Measurements from ENCODE around the gene SERPINB11.
"Not testable (repeated sequence)": the region's sequence is repeated elsewhere in the genome, so short reads cannot be mapped to it uniquely, and the experiment has no call there.

Gene SERPINB11

GRCh38 chr18:63702660-63703059, at the start of gene SERPINB11:
SERPINB11 (plus strand) TSS chr18:63702960; CDS start chr18:63710194, 7,234 bp downstream.
- DNase-seq (ENCODE audit: low read depth in 2 of 2) = no peak

DNA sequence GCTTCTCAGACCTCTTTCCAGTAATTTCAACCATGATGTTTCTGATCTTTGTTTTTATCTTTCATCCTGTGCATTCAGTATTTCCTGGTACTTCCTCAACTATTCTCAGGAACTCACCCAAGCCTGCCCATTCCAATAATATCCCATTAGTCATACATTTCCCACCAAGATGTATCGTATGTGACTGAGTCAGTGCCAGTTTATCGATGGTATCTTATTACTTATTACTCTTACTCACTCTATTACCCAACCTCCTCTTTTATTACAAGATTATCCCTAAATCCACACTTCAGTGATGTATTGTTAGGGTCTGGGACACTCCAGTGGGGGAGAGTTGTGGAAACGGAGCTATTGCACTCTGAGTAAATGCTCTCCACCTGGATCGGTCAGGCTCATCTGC, 43.8 kb upstream of the SERPINB11 start:
- DNase-seq (ENCODE audit: low read depth in 2 of 2) = not testable (repeated sequence)

DNA sequence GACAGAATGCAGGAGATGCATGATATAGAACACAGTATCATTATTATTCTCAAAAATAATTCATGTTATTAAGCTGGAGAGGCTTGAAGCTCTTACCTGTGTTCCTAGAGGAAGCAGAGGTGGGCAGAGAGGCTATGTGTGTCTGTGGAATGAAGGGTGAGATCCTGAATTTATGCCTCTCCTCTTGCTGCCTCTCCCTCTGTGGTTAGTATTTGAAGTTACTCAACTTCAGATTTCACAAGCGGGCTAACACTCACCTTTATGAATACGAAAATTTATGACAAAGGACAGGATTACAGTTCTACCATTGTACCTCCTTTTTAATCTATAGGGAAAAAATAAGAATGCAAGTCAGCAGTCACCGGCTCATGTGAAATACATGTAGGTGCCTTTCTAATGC, 41.0 kb upstream of the SERPINB11 start, which contains the start of gene SERPINB3:
Gene SERPINB3 (minus strand): TSS at position 144 of the 400 bp plus-strand sequence. CDS start 677 bp downstream, outside the sequence.
- DNase-seq (ENCODE audit: low read depth in 2 of 2) = not testable (repeated sequence)

- DNase-seq (ENCODE audit: low read depth in 2 of 2) = no peak
These were observed 38.2 kb upstream of the SERPINB11 start for GRCh38 chr18:63664571-63664970.

DNA sequence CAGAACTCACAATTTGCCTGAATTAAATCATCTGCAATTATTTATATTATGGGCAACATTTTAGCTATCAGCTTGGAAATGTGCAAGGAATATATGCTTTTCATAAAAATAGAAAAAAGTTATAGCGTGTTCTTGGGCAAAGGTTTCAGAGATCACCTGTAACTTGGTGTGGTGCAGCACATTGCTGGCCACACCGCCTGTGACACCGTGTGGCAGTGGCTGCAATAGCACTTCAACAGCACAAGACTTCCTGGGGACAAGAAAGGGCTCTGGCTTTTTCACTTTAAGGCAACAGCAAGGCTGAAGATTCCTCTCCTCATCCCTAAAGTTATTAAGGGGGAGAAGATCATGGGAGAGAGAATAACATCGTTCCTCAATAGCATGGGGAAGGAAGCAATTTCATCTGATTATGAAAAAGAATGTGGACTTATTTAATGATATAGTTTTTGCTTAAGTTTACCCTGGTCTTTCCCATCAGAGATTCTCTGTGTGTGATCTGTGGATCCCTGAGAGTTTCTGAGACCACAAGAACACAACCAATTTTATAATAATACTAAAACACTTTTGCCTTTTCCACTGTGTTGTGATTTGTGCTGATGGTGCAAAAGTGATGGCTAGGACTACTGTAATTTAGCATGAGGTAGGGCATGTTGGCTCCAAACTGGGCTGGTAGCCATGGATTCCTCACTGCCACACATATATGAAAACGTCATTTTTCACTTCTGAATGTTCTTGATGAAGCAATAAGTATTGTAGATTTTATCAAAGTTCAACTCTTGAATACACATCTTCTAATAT, 26.0 kb upstream of the SERPINB11 start:
- no peak for DNase-seq (ENCODE audit: low read depth in 2 of 2)

DNA sequence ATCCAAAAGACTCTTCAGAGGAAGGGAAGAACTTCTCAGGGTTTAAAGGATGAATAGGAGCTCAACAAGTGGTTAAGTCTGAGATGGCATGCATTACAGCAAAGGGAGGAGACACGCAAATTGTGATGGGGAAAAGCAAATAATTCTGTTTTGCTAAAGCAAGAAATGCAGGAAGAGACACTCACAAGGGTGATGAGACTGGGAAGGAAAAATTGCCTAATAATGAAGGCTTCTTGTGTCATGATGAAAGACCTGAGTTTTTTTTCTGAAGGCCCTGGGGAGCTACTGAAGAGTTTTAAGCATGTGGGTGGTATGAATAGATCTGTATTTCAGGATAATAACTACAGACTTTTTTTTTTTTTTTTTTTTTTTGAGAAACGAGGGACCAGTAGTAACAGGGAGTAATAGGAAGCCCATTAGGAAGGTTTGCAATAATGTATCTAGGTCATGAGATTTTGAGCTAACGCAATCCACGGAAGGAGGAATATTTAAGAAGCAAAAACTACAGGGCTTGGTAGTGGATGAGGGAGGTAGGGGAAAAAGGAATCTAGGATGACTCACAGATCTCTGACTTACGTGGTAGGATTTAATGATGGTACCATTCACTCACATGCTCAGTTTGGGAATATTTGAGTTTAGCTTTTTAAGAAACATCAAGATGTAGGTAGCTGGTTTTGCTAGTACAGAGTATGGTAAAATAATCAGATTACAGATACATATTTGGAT, 25.1 kb upstream of the SERPINB11 start:
- DNase-seq (ENCODE audit: low read depth in 2 of 2) = no peak

DNA sequence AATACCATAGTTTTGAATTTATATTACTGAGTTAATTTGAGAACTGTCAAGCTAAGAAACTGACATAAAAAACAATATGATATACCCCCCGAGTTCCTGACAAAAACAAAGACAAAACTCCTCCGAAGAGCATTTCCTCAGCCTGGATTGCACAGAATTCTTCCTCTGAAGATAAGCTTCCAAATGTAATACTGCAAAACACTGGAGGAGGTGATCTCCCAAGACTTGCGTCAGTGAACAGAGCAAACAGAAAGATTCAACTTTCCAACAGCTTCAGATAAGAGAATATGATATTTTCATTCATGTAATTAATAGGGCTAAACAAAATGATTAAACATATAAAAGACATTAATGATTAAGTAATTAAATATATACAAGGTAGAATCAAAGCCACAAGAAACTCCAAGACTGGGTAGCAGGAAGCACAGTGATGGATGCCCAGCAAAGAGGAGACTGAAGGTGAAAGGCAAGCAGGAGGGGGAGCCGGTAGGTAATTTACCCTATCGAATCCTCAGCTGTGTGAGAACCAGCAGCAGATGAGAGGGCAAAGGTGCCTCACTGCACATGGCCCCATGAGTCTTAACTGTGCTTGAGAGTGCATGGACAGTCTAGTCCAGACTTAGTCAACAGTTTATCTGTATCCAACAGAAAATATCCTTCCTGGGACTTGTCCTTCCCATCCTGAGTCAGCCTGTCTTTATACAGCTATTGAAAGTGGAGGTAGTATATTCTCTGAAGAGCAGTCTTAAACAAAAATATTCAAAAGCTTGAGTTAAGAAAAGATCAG, 22.7 kb upstream of the SERPINB11 start:
- DNase-seq (ENCODE audit: low read depth in 2 of 2) = no peak

DNA sequence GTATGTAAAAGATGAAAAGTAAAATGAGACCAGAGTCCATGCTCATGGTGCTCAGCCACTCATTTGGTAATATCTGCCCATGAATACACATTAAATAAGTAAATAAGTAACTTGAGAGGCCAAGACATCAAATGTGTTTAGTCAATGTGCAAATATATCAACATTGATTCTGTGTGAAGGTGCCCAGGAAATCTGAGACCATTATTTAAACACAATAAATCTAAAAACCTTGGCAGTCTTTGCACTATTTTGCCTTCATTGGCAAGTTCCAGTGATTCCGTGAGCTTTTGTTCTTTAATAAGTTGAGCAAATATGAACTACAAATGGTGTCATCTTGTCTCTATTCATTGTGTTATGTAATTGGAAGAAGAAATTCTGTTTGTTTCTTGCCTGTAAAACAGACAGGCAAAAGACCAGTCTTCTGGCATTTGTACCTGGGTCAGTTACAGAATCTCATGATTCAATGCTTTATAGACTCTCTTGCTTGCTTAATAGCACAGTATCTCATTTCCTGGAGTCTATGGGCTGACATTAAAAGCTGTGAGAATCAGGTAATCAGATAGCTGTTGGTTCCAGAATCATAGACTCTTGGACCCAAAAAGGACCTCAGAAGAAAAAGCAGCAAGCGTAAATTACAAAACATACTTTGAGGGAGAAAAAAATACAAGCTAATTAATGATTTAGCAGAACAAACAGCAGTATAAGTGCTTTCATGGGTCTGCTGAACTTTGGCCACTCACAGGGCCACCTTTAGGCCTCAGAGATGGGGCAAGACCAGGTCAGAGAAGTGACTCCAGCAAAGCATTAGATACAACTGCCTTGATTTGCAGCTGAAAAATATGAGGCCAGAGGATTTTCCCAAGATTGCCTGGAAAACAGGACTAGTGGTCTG, 21.1 kb upstream of the SERPINB11 start:
- no peak for DNase-seq (ENCODE audit: low read depth in 2 of 2)

GRCh38 chr18:63683152-63683551, 19.6 kb upstream of the SERPINB11 start:
- no peak for DNase-seq (ENCODE audit: low read depth in 2 of 2)

DNA sequence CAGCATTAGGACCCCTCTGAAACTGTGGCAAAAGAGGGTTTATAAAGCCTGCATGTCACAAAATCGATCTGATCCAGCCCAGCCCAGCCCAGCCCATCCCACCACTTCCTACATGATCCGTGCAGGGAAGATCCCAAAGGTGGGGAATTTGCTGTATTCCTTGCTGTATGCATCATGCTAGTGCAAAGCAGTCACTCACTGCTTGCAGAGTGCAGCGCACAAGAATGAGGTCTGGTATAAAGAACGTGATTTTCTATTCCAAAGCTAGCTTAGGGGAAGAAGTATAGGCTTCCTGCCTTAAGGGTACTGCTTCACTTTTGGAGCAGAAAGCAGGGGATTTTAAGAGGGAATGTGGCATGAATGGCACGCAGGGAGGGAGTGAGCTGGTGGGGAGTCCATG, 18.9 kb upstream of the SERPINB11 start:
- DNase-seq (ENCODE audit: low read depth in 2 of 2) = no peak

DNA sequence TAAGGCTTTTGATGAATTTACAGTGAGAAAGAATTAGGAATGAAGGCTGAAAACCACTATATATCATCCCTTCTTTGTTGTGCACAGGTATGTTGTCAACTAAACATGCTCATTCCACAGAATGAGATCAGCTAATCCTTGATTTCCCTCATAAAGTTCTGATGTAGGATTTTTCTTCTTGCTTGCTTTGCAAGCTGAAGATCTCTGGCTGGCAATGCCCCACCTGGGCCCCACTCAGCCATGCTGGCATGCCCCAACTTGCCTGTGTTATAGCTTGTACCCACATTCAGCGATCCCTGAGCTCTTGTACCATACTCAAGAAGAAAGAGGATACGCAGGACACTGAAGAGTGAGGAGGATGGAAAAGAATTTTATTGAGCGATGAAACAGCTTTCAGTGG, 18.0 kb upstream of the SERPINB11 start:
- DNase-seq (ENCODE audit: low read depth in 2 of 2) = no peak

- DNase-seq (ENCODE audit: low read depth in 2 of 2) = no peak
These were observed 15.9 kb upstream of the SERPINB11 start for GRCh38 chr18:63686871-63687270.

- no peak for DNase-seq (ENCODE audit: low read depth in 2 of 2)
These were observed 13.7 kb upstream of the SERPINB11 start for GRCh38 chr18:63689064-63689463.

DNA sequence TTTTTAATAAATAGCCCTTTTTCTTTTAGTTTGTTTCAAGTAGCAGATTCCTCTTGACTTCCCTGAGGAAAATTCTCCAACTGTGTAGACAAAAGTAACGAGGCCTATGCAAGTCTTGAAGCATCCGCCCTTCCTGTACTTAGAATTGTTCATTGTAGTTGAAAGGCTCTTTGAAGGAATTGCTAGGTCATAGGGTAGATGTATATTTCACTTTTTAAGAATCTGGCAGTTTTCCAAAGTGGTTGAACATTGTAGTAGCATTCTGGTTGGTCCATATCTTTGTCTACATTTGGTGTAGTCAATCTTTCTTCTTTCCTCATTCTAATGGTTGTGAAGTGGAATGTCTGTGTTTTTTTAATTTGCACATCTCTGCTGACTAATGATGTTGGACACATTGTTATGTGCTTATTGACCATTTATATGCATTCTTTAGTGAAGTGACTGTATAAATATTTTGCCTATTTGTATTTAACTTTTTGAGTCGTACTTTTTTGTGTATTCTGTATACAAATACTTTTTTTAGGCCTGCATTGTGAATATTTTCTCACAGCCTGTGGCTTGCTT, 5.6 kb upstream of the SERPINB11 start:
- DNase-seq (ENCODE audit: low read depth in 2 of 2) = no peak

DNA sequence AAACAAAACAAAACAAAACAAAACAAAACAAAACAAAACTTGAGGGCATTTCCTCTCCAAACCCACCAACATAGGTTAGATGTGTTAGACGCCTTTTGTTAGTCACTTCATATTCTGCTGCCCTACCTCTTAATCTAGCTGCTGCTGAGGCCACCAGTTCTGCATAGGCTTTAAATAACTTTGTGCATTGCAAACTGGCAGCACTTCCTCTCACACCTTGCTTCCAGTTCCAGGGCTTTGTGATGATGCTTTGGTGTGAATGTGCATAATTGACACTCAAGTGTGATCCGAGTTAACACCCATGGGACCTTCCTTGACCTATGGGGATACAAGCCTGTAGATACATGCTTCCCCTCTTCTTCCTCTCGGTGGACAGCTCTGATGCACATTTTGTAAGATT, 2.3 kb upstream of the SERPINB11 start:
- no peak for DNase-seq (ENCODE audit: low read depth in 2 of 2)

DNA sequence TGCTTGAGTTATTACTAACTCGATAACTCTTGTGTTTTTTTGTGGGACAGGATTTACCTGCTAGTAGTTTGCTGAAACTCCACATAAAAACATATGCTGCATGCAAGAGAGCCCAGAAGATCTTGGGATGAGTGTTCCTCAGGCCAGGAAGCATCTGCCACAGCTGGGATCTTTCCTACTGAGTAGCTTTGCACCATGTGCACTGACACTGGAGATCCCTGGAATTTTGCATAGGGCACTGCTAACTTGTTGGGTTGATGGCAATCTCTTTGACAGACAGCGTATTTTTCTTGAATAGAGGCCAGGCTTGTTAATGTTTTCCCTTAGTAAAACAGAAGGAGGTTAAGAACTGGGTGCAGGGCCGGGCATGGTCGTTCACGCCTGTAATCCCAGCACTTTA, 808 bp upstream of the SERPINB11 start:
- DNase-seq (ENCODE audit: low read depth in 2 of 2) = no peak

- no peak for DNase-seq (ENCODE audit: low read depth in 2 of 2)
These were observed 2.6 kb downstream of the SERPINB11 start for GRCh38 chr18:63705401-63705800.

GRCh38 chr18:63707816-63708215, 5.1 kb downstream of the SERPINB11 start:
- no peak for DNase-seq (ENCODE audit: low read depth in 2 of 2)

- DNase-seq (ENCODE audit: low read depth in 2 of 2) = no peak
These were observed 5.9 kb downstream of the SERPINB11 start for GRCh38 chr18:63708650-63709049.

DNA sequence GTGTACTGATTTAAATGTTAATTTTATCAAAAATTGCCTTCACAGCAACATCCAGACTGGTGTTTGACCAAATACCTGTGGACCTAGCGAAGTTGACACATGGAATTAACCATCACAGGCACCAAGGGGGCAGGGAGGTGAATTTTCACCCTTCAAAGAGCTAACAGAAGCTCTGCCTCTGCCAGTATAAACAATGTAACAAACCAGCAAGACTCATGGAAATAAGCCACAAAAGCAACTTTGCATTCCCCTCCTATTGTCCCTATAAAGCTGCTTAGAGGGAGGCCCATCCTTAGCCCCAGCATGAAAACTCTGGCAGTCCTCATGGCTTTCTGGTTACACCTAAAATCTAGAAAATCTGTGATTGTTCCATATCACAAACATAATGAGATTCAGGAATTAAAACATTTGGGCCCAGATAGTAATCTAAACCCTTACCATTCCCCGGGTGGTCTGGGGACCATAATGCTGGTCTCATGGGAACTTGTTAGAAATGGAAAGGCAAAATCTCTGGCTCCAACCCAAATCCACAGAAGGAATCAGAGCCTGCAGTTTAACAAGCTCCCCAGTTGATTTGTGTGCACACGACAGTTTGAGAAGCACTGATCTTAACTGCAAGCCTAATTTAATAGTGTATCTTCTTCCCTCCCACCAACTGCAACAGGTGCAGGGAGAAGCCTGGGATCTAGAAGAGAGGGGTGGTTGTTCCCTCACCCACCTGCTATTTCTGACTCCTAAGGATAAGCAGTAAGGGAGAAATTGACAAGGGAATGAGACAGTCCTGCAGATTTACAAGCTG, 23.1 kb downstream of the SERPINB11 start:
- no peak for DNase-seq (ENCODE audit: low read depth in 2 of 2)

Measured in stimulated activated CD4-positive, alpha-beta T cell treated with anti-CD3 and anti-CD28 coated beads, Interleukin-15, amount 100 ng/mL, for 48 hours (primary cell).